MM.1S (cell line): Measurements from ENCODE around the gene DCBLD1.

Experiments
- DNase-seq: peaks from one replicate; pipeline ENCODE4 v3.0.0-alpha.2; 2015
- H2AFZ ChIP-seq: fragments of 300-600 bp; sonication (generic); 2 replicates; pipeline ENCODE4 v1.6.0; 2016; ENCODE audit warnings: antibody characterized with exemption, low read length
- H3F3A ChIP-seq: fragments of 300-600 bp; sonication (generic); 2 replicates; pipeline ENCODE4 v1.6.1; 2016; ENCODE audit warnings: mild to moderate bottlenecking, antibody characterized with exemption, low read length, moderate library complexity, mixed read lengths; ENCODE audit not compliant: insufficient read depth
- H3K27ac ChIP-seq: fragments of 300-600 bp; sonication (generic); 2 replicates; pipeline ENCODE4 v1.5.1; 2016; ENCODE audit warnings: mild to moderate bottlenecking, low read length
- H3K27me3 ChIP-seq: fragments of 300-600 bp; sonication (generic); replicated peaks from 2 replicates; pipeline ENCODE4 v1.6.0; 2016; ENCODE audit warnings: low read length; ENCODE audit not compliant: insufficient read depth
- H3K36me3 ChIP-seq: fragments of 300-600 bp; sonication (generic); replicated peaks from 2 replicates; pipeline ENCODE4 v1.6.1; 2016; ENCODE audit warnings: mild to moderate bottlenecking, low read length, mixed read lengths; ENCODE audit not compliant: insufficient read depth
- H3K4me1 ChIP-seq: fragments of 300-600 bp; sonication (generic); 2 replicates; pipeline ENCODE4 v1.6.1; 2016; ENCODE audit warnings: low read length, mixed read lengths
- H3K4me2 ChIP-seq: fragments of 300-600 bp; sonication (generic); 2 replicates; pipeline ENCODE4 v1.6.0; 2016; ENCODE audit warnings: low read depth, low read length
- H3K4me3 ChIP-seq: fragments of 300-600 bp; sonication (generic); 2 replicates; pipeline ENCODE4 v1.5.1; 2016; ENCODE audit warnings: low read length, mixed read lengths
- H3K79me2 ChIP-seq: fragments of 300-600 bp; sonication (generic); 2 replicates; pipeline ENCODE4 v1.6.1; 2016; ENCODE audit warnings: mixed run types, low read length, mixed read lengths
- H3K9ac ChIP-seq: fragments of 300-600 bp; sonication (generic); 2 replicates; pipeline ENCODE4 v1.6.1; 2016; ENCODE audit warnings: low read length, mixed read lengths
- H3K9me2 ChIP-seq: fragments of 300-600 bp; sonication (generic); replicated peaks from 2 replicates; pipeline ENCODE4 v1.6.1; 2016; ENCODE audit warnings: mild to moderate bottlenecking, low read length, mixed read lengths; ENCODE audit not compliant: insufficient read depth
- H3K9me3 ChIP-seq: fragments of 300-600 bp; sonication (generic); replicated peaks from 2 replicates; pipeline ENCODE4 v1.6.1; 2016; ENCODE audit warnings: mild to moderate bottlenecking, low read length, mixed read lengths; ENCODE audit not compliant: insufficient read depth
- H4K20me1 ChIP-seq: fragments of 300-600 bp; sonication (generic); 2 replicates; pipeline ENCODE4 v1.6.1; 2016; ENCODE audit warnings: mild to moderate bottlenecking, low read length, moderate library complexity, mixed read lengths; ENCODE audit not compliant: insufficient read depth
- CTCF ChIP-seq: fragments of 300-600 bp; sonication (generic); IDR thresholded peaks from 2 replicates; pipeline ENCODE4 v1.5.1; 2016; ENCODE audit warnings: antibody characterized with exemption, low read length, mixed read lengths
- EZH2 ChIP-seq: fragments of 300-600 bp; sonication (generic); optimal IDR thresholded peaks from 2 replicates; pipeline ENCODE3; 2017; ENCODE audit warnings: low read depth, mild to moderate bottlenecking, antibody characterized with exemption, low read length, mixed read lengths
- EZH2phosphoT487 ChIP-seq: fragments of 300-600 bp; sonication (generic); IDR thresholded peaks from 2 replicates; pipeline ENCODE4 v1.6.1; 2018; ENCODE audit warnings: antibody characterized with exemption, low read length

DCBLD1 gene

DNA sequence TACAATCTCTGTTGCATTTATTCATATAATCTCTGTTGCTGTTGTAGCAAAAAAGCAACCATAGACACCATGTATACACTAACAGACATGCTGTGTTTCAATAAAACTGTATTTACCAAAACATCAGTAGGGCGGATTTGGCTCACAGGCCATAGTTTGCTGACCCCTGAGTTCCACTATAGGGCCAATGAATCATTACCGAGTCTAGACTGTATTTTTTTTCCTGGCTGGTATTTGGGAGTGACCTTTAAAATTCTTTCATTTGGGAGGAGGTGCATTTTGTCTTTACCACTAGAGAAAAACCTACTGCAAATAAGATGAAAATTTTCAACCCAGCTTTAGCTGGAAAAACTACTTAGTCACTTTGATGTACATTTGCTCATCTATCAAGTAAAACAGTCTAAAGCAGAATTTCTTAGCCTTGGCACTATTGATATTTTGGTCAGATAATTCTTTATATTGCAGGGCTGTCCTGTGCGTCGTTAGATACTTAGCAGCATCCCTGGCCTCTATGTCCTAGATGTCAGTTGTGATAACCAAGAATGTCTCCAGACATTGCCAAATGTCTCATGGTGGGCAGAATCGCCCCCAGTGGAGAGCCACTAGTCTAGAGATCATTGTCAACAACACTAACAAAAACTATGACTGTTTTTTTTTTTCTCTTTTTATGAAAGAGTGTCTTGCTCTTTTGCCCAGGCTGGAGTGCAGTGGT lies 39.5 kb downstream of the DCBLD1 start:
- Histone ChIP-seq H3K9me3 (no peaks in the 10 kb centered on the region), H3K4me3 (no peak overlapping the region), H3K9ac (no peak overlapping the region), H3K27me3 (no peaks in the 10 kb centered on the region), H3K9me2 (no peaks in the 10 kb centered on the region), H3K27ac (no peak overlapping the region), H4K20me1 (no peaks in the 10 kb centered on the region), H3K4me2 (no peak overlapping the region), H3K79me2 (peaks cover 18% of the 10 kb centered on the region; the same call in 1 of the 2 replicates), H3F3A (no peaks in the 10 kb centered on the region), H3K36me3 (peaks cover 4% of the 10 kb centered on the region; the same call in 1 of the 2 replicates), H3K4me1 (no peaks in the 10 kb centered on the region), H2AFZ (no peak overlapping the region)
- DNase-seq: no peak
- TF ChIP-seq EZH2phosphoT487 (no peak), EZH2 (no peak), CTCF (no peak)

DNA sequence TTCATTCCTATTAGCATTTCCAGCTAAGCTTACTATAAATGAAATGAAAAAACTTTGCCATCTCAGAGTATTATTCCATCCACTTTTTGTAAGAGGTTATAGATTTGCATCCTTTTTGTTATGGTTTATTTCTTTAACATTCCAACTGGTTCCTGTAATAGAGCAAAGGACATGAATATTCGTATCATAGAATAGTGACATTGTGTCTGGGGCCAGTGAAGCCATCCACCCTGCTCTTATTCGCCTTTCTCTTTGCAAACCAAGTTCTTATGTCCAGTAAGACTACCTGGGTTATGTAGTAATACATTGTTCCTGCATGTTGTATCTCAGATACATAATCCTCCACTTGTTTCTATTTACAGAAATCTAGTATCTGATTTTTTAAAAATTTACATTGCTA lies 43.1 kb downstream of the DCBLD1 start:
- no peak for TF ChIP-seq EZH2phosphoT487
- no peak for TF ChIP-seq EZH2
- TF ChIP-seq CTCF: no peak
- Histone ChIP-seq H3F3A (no peaks in the 10 kb centered on the region), H3K9ac (no peak overlapping the region), H3K27ac (no peak overlapping the region), H3K4me2 (no peak overlapping the region), H3K27me3 (no peaks in the 10 kb centered on the region), H3K4me3 (no peak overlapping the region), H3K9me2 (no peaks in the 10 kb centered on the region), H3K4me1 (no peaks in the 10 kb centered on the region), H4K20me1 (no peaks in the 10 kb centered on the region), H2AFZ (no peak overlapping the region), H3K79me2 (0 out of 2 replicates have a peak, but pooled peaks cover 7% of the 10 kb centered on the region), H3K36me3 (peaks cover 4% of the 10 kb centered on the region; the same call in 1 of the 2 replicates), H3K9me3 (no peaks in the 10 kb centered on the region)
- DNase-seq: no peak

- Histone ChIP-seq H3F3A (no peaks in the 10 kb centered on the region), H3K27ac (no peak overlapping the region), H2AFZ (no peak overlapping the region), H3K9me3 (no peaks in the 10 kb centered on the region), H3K9me2 (no peaks in the 10 kb centered on the region), H3K36me3 (peaks cover 4% of the 10 kb centered on the region; the same call in 1 of the 2 replicates), H3K27me3 (no peaks in the 10 kb centered on the region), H4K20me1 (no peaks in the 10 kb centered on the region), H3K4me3 (no peak overlapping the region), H3K79me2 (0 out of 2 replicates have a peak, but pooled peaks cover 8% of the 10 kb centered on the region), H3K9ac (no peak overlapping the region), H3K4me1 (0 out of 2 replicates have a peak, but pooled peaks cover 2% of the 10 kb centered on the region), H3K4me2 (no peak overlapping the region)
- TF ChIP-seq EZH2: no peak
- TF ChIP-seq EZH2phosphoT487: no peak
- TF ChIP-seq CTCF: no peak
- no peak for DNase-seq
Observed at GRCh38 chr6:117530467-117531242, 48.2 kb downstream of the DCBLD1 start.
